ENCODE data around the gene FN1.

DNA sequence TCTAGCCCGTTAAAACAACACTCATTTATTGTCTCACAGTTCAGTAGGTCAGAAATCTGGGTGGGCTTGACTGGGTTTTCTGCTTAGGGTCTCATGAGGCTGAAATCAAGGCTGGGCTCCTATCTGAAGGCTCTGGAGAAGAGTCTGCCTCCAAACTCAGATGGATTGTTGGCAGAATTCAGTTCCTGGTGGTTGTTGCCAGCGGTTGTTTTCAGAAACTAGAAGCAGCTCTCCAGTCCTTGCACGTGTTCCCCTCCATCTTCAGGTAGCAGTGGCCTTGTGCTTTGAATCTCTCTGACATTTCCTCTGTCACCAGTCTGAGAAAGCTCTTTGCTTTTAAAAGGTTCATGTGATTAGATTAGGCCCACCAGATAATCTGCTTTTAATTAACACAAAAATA lies 20.1 kb upstream of the FN1 start:
- TF ChIP-seq RFX5 (IDR thresholded peaks at IDR 0.05) (no peak), BHLHE40 (IDR thresholded peaks at IDR 0.05; ENCODE audit: low read depth, low read length) (no peak), JUNB (IDR thresholded peaks at IDR 0.05) (no peak), CBX8 (IDR thresholded peaks at IDR 0.05) (no peak), KDM1A (IDR thresholded peaks at IDR 0.05; ENCODE audit: low read depth) (no peak), POLR2A (IDR thresholded peaks at IDR 0.05; ENCODE audit: low read length) (no peak), MYC (IDR thresholded peaks at IDR 0.05; ENCODE audit: borderline replicate concordance, low read length) (no peak), RAD21 (conservative IDR thresholded peaks at IDR 0.05 in 1 of 2, IDR thresholded peaks at IDR 0.05 in 1 of 2) (no peak)
- TF ChIP-seq, protein P1, sequence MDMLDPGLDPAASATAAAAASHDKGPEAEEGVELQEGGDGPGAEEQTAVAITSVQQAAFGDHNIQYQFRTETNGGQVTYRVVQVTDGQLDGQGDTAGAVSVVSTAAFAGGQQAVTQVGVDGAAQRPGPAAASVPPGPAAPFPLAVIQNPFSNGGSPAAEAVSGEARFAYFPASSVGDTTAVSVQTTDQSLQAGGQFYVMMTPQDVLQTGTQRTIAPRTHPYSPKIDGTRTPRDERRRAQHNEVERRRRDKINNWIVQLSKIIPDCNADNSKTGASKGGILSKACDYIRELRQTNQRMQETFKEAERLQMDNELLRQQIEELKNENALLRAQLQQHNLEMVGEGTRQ (IDR thresholded peaks at IDR 0.05): no peak
- TF ChIP-seq, protein P2, sequence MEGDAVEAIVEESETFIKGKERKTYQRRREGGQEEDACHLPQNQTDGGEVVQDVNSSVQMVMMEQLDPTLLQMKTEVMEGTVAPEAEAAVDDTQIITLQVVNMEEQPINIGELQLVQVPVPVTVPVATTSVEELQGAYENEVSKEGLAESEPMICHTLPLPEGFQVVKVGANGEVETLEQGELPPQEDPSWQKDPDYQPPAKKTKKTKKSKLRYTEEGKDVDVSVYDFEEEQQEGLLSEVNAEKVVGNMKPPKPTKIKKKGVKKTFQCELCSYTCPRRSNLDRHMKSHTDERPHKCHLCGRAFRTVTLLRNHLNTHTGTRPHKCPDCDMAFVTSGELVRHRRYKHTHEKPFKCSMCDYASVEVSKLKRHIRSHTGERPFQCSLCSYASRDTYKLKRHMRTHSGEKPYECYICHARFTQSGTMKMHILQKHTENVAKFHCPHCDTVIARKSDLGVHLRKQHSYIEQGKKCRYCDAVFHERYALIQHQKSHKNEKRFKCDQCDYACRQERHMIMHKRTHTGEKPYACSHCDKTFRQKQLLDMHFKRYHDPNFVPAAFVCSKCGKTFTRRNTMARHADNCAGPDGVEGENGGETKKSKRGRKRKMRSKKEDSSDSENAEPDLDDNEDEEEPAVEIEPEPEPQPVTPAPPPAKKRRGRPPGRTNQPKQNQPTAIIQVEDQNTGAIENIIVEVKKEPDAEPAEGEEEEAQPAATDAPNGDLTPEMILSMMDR (IDR thresholded peaks at IDR 0.05): no peak

Data from A549 (cell line).